ENCODE results near the gene AUTS2. TPM values are rescaled to one million over a fixed set of nuclear protein-coding genes. Genes with fewer than 3 reads are reported as not detected.

Gene AUTS2
- total and polyA plus RNA-seq, 2 of the 8 experiments (the other 6 are each of a cell fraction or from before 2014, with no cell fraction given), result 25.9 to 101 TPM

DNA sequence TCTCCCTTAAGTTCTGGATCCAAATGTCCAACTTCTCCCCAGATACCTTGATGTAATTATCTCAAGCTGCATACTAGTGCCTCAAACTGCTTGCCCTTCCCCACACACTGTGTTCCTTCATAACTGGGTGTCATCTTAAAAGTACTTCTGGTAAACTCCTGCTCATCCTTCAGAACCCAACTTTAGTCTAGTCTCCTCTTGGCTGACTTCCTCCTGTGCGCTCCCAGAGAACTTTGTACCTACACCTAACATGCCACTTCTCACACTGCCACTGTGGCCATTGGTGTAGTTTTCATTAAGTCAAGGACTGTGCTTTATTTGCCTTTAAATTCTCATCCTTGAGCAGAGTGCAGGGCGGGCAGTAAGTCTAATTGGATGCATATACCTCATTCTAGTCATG, 958.5 kb downstream of the AUTS2 start:
- Histone ChIP-seq H2BK15ac (ENCODE audit: low read length) (no peak overlapping the region), H3K36me3 (ENCODE audit: control insufficient read depth in 2 of 4, insufficient read depth in 4 of 4, low read length in 3 of 4) (no peaks in the 10 kb centered on the region), H3K4me1 (replicated peaks in 1 of 4; ENCODE audit: control insufficient read depth in 3 of 4, insufficient read depth in 4 of 4, low read length in 3 of 4) (no peaks in the 10 kb centered on the region), H3K27ac (ENCODE audit: low read depth, low read length) (no peak overlapping the region), H4K20me1 (replicated peaks in 1 of 2; ENCODE audit: control insufficient read depth in 1 of 2, insufficient read depth in 2 of 2, low read length in 2 of 2) (no peaks in the 10 kb centered on the region), H3K4ac (replicated peaks; ENCODE audit: insufficient read length, low read depth, low read length) (no peak overlapping the region), H3K79me2 (ENCODE audit: control insufficient read depth in 1 of 2, insufficient read depth in 2 of 2, low read length in 2 of 2) (no peaks in the 10 kb centered on the region), H4K8ac (ENCODE audit: extremely low read depth, insufficient read depth, low read length) (no peak overlapping the region), H2AFZ (ENCODE audit: low read length) (no peak overlapping the region), H4K91ac (replicated peaks; ENCODE audit: insufficient read length, low read length) (no peak overlapping the region), H2AK5ac (ENCODE audit: low read depth, low read length) (no peak overlapping the region), H3K9me3 (ENCODE audit: insufficient read depth in 2 of 2, low read depth in 1 of 2, low read length in 1 of 2) (no peaks in the 10 kb centered on the region), H3K14ac (ENCODE audit: insufficient read length) (no peak overlapping the region), H3K23me2 (ENCODE audit: low read depth, low read length) (no peaks in the 10 kb centered on the region), H2BK12ac (ENCODE audit: low read depth, low read length) (no peak overlapping the region), H3K23ac (ENCODE audit: insufficient read length) (no peak overlapping the region), H3K4me2 (ENCODE audit: insufficient read depth in 1 of 2, low read depth in 2 of 2, low read length in 2 of 2) (no peak overlapping the region), H3K9ac (replicated peaks in 1 of 4; ENCODE audit: extremely low read depth in 1 of 4, low read depth in 3 of 4, low read length in 3 of 4) (no peak overlapping the region), H3K18ac (ENCODE audit: extremely low read depth, low read length) (no peak overlapping the region), H4K5ac (ENCODE audit: insufficient read length, low read depth, low read length) (no peak overlapping the region), H2BK20ac (ENCODE audit: low read length) (no peak overlapping the region), H3K56ac (replicated peaks; ENCODE audit: insufficient read length, low read depth, low read length) (no peak overlapping the region), H3K79me1 (ENCODE audit: low read depth, low read length) (no peaks in the 10 kb centered on the region), H3K4me3 (ENCODE audit: extremely low read depth in 1 of 4, insufficient read depth in 2 of 4, low read depth in 3 of 4, low read length in 4 of 4) (no peak overlapping the region), H2BK5ac (ENCODE audit: low read depth, low read length) (no peak overlapping the region; the same call in 1 of the 2 replicates), H3K27me3 (replicated peaks in 1 of 4; ENCODE audit: control insufficient read depth in 3 of 4, extremely low read depth in 1 of 4, insufficient read depth in 3 of 4, low read length in 3 of 4) (no peaks in the 10 kb centered on the region), H2BK120ac (replicated peaks; ENCODE audit: low read depth, low read length) (no peak overlapping the region)
- ChIA-PET POLR2A (ENCODE audit: partially characterized antibody) (no interaction called here), CTCF (ENCODE audit: partially characterized antibody) (interaction anchor here (1.3 to 1.4 kb wide), 2 partner anchors 11 to 13 kb away, joined by 4 read pairs; no protein-coding TSS in a partner anchor)
- TF ChIP-seq CHD1 (IDR thresholded peaks at IDR 0.05; ENCODE audit: low read depth, low read length) (no peak), TEAD4 (IDR thresholded peaks at IDR 0.05; ENCODE audit: low read depth, low read length) (no peak), KDM4A (IDR thresholded peaks at IDR 0.05; ENCODE audit: low read depth, low read length, severe bottlenecking) (no peak), KDM1A (IDR thresholded peaks at IDR 0.05; ENCODE audit: borderline replicate concordance, low read length) (no peak), POLR2A (IDR thresholded peaks at IDR 0.05; ENCODE audit: control extremely low read depth in 1 of 2, low read depth in 2 of 2, low read length in 2 of 2) (no peak)
- TF ChIP-seq, protein P1, sequence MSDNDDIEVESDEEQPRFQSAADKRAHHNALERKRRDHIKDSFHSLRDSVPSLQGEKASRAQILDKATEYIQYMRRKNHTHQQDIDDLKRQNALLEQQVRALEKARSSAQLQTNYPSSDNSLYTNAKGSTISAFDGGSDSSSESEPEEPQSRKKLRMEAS (IDR thresholded peaks at IDR 0.05), result no peak
- DNase-seq (ENCODE audit: low read depth in 1 of 2, low spot score in 2 of 2), result no peak
- FAIRE-seq, result no peak
- whole genome bisulfite sequencing, 2 experiments (ENCODE audit: extremely low coverage in 1 of 2, insufficient coverage in 1 of 2, insufficient read length in 1 of 2, insufficient replicate concordance in 2 of 2, low coverage in 1 of 2, low lambda C conversion rate in 2 of 2, missing lambda C conversion rate in 1 of 2), result 89% methylated on average over 2 of the region's 2 CpGs; no CpG with 5 or more reads in 1 of the 2 experiments
